Stimulated activated naive CD8-positive, alpha-beta T cell treated with anti-CD3 and anti-CD28 coated beads, Interleukin-15, Interleukin-2, amounts not matched to agents 100 U/mL and 50 U/mL, for 24 hours (primary cell): Measurements from ENCODE around the gene CTTNBP2.

Source experiments
- ATAC-seq: fragments of 150-1000 bp; cut with Tn5 transposase; one replicate; pipeline ENCODE4 v1.10.0; 2021
- DNase-seq: peaks from one replicate; pipeline ENCODE4 v3.0.0; 2021

The CTTNBP2 gene

DNA sequence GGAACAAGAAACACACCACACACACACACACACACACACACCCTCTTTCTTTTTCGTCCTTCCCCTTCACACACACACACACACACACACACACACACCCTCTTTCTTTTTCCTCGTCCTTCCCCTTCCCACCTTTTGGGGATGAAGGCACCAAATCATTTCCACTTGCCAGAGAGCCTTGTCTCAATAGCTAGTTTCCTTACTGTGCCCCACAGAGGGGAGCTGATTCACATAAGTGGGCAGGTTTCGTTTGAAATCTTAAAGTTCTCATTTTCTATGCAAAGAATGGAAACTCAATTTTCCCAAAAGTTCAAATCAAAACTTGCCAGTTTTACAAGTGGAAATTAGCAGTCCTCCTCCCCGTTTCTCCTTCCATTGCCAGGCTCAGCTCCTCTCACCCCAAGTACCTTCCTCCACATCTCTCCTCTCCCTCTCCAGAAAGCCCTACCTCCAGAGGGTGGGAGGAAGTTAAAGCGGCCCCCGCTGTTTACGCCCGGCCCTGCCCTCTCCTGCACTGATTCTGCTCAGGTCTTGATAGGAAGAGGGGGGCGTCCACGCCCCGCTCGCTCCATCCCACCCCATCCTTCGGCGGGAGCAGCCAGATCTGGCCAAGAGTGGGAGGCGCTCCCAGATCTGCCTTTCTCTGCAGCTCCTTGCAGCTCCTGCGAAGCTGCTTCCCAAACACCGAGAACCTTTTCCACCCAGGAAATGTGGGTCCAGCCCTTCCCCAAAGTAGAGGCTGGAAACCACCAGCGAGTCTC lies 1.3 kb downstream of the CTTNBP2 start:
- no peak for DNase-seq
- no peak for ATAC-seq

DNA sequence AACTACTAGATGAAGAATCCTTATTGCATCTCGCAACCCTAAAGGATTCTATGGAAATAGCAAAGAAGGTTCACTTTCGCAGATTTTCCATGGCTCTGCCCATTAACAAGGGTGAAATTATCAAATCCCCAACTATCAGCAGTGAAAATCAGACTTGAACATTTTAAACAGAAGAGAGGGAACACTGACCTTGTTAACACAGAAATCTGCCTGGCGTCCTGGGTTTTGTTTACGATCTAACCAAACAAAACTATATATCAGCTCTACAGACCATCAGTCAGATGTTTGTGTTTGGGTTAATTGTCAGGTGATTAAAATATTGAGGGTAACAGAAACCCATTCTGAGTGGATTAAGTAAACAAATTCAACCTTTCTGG lies 1.9 kb downstream of the CTTNBP2 start:
- ATAC-seq (no peak), DNase-seq (no peak)

- DNase-seq (no peak), ATAC-seq (no peak)
These were observed 2.7 kb downstream of the CTTNBP2 start for GRCh38 chr7:117870448-117871130.

DNA sequence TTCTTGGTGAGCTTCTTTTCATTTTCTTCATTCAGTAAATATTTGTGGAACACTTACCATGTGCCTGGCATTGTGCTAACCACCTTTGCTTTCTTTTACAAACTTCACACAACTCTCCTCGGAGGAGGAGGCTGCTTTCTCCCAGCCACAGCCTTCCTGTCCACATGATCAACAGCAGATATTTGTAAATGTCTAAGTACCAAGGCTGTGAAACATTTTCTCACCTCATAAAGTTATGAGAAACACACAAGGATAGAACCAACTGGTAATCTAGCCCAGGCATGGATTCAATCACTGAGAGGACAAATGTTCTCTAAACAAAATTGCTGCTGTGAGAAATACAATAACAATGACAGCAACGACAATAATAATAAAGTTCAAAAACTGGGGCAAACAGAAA lies 3.9 kb downstream of the CTTNBP2 start:
- no peak for DNase-seq
- ATAC-seq, result no peak

DNA sequence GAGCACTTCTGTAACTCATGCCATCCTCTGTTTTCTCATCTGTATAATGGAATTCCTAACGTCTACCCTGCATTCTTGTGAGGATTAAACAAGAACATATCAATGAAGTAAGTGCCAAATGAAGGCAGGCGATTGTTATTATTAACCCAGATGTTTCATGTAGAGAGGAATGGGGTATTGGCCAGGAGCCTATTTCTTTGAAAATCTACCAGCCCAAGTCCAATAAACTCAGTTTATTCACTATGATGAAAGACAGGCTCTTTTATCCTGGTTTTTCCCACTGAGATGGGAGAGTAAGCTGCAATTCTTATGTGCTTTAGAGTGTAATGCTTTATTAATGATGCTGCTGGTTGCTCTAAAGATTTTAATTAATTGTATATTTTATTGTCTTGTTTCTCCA lies 9.6 kb downstream of the CTTNBP2 start:
- no peak for ATAC-seq
- DNase-seq, result no peak

- no peak for ATAC-seq
These were observed 10.9 kb downstream of the CTTNBP2 start for GRCh38 chr7:117862378-117862777.

DNA sequence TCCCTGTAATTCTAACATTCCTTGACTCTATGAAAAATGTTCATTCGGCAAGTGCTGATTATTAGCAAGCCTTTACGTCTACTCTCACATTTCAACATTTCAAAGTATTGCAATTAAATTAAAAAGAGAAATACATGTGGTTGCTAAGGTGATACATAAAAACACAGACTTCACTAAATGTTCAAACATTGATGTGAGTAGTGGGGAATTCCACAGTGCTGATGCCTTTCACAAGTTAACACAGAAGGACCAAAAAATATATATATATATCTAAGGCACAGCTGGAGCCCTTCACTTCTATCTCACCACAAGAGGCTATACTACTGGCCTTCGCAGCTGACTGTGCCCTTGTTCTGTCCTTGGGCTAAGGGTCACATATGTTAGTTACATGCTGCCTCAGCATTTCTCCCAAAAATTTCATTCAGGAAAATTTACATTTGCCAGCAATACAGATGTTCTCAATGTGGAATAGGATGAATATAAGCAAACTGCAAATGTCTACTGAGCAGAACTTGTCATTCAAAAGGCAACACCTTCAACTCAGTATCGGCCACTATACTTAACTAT lies 13.9 kb downstream of the CTTNBP2 start:
- no peak for ATAC-seq

More at GRCh38 chr7:117862378-117862777, 10.9 kb downstream of the CTTNBP2 start:
- DNase-seq, result no peak

GRCh38 chr7:117858712-117859111 lies 14.5 kb downstream of the CTTNBP2 start:
- ATAC-seq, result no peak
- DNase-seq, result no peak

More for the DNA sequence above, 13.9 kb downstream of the CTTNBP2 start:
- DNase-seq, result no peak

DNA sequence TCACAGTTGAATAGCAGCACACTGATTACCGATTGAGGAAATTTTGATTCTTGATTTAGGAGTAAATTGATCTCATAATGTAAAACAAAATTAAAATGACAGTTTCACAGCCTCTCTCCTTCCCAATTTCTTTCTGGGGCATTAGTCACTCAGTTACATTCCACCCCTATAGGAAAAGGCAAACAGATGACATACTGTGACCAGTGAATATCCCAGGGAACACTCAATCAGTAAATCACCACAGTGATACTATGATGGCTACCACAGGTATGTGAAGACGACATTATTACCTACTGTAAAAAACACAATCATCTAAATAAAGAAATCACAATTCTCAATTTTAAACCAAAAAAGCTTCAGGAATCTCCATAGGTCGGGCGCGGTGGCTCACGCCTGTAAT lies 15.5 kb downstream of the CTTNBP2 start:
- DNase-seq, result no peak
- ATAC-seq, result no peak

DNA sequence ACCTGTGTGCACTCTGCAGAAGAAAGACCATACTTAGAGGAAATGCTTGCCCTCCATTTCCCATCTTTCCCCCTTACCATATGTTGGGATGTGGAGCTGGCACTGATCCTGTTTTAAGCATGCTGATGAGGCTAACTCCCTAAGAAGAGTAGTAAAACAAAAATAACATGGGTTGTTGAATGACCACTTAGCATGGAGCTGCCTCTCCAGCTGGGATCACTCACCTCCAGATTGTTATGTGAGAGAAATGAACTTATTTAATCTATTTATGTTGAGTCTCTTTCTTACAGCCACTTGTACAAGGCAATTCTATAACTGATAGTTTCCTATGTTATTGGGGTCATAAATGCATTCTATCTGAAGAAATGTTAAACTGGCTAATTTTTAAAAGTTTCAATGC lies 17.0 kb downstream of the CTTNBP2 start:
- ATAC-seq, result no peak

DNA sequence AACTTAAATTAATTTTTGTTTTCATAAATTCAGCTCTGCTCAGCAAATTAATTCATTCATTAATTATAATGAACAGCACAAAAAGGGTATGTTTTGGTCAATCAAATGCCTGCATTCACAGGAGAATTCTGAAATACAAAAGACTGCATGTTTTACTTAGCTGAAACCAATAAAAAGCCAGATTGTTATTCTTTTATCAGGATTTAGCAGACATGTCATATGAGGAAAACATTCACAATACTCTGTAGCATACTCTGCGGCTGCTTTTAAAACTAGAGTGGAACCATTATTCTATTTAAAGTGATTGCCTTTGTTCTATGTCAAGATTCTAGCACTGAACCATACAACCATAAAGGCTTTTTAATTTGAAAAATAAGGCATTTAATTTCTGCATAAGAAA lies 19.1 kb downstream of the CTTNBP2 start:
- ATAC-seq (no peak), DNase-seq (no peak)

More for the DNA sequence above, 17.0 kb downstream of the CTTNBP2 start:
- DNase-seq, result no peak

DNA sequence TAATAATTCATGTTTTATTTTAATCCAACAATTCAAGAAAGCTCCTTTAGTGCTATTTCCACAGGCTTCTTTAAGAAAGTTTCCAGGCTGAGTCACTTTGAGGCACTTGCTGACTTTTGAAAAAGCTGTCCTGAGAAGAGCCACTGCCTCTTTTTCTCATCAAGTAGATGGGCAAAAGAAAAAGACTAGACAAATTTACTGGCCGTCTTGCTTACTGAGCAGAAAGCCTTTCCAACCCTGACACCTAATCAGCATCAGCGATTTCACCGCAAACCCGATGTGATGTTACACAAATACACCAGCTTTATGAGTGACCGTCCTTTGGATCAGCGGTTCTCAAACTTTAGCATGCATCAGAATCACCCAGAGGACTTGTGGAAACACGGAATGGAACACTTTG lies 24.3 kb downstream of the CTTNBP2 start:
- ATAC-seq, result no peak

DNA sequence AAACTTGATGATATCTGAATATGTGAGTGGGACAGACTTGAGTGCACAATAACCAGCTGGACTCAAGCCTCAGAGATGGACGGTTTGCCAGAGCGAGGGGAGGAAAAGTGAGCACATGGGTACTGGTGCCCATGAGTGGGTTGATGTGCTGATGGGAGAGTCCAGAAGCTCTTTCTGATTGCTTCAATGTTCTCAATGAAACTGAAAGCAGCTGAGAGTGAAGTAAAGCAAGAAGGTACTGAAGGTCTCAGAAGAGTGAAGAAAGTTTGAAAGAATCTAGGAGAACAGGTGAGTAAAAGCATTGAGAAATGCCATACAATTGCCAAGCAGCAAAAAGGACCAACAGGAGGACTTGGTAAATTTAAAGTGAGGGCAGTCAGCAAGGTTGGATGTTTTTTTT lies 28.6 kb downstream of the CTTNBP2 start:
- no peak for ATAC-seq

More for the DNA sequence above, 24.3 kb downstream of the CTTNBP2 start:
- no peak for DNase-seq

GRCh38 chr7:117841611-117842010 lies 31.6 kb downstream of the CTTNBP2 start:
- ATAC-seq, result no peak
- DNase-seq, result no peak

More for the DNA sequence above, 28.6 kb downstream of the CTTNBP2 start:
- DNase-seq, result no peak

DNA sequence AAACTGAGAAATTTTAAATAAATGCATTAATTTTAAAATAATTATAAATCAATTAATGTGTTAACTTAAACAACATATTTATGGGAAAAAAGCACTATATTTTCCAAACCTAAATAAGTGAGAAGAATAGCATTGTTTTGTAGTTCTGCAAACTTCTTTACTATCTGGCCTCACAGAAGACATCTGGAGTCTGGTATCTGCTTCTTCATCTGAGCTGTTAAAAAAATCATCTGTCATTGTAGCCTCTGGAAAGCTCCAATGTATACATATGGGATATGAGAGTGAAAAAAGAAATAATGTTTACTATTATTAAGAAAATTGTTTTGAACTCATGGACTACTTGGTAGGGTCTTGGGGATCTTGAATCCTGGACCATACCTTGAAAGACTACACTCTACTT lies 32.2 kb downstream of the CTTNBP2 start:
- no peak for ATAC-seq
- no peak for DNase-seq

DNA sequence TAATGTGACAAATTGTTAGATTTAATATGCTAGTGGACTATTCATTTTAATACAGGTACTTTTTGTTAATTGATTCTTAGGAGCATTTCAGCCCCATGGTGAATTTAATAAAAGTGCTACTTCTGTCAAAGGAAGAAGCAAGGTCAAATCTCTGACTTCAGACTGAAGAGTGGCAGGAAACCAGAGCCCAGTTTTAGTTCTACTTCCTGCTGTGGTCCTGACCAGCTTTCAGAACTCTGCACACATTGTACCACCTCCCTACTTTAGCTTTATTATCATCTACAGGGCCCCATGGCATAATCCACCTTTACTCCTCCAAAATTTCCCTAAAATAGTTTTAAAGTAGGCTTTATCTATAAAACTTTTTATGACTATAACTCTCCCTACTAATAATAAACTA lies 33.7 kb downstream of the CTTNBP2 start:
- ATAC-seq (no peak), DNase-seq (no peak)

DNA sequence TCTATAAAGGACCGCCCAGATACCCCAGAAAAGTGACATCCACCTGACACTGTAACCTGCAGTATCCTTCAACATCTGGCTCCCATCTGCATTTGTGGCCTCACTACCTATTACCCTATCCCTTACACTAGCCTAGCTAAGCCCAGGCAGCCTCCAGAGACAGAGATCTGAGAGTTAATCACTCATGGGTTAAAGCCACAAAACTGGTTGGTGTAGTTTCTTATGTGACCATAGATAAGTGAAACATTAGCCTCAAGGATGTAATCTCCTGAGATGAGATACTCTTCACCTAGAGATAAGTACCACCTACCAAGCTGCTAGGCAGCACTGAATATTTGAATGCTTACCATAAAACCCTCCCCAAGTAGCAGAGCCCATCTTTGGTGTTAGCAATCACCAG lies 35.4 kb downstream of the CTTNBP2 start:
- DNase-seq (no peak), ATAC-seq (no peak)

DNA sequence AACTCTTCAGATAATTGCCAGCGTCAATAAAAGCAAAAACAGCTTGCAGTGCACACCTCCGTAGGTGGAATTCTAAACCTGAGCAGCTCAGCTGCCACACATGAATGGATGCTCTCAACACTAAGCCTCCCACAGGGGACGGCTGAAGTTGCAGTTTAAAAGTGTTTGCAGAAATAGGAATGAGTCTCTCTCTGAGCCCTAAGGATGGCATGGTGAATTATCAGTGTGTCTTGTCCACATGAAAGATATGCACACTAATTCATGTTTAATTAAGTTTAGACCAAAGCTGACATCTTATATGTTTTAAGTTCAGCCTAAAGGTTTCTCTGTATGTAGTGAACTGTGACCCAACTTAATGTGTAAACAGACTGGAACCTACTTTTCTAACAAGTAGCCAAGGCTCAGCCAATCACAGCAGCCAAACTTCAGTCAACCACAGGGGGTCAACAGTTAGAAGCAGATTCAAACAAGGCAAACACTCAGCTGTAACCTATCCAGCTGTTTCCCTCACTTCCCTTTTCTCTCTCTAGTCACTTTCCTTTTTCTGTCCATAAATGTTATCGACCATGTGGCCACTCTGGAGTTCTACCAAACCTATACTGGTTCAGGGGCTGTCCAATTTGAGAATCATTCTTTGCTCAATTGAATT lies 38.1 kb downstream of the CTTNBP2 start:
- DNase-seq (no peak), ATAC-seq (no peak)

GRCh38 chr7:117830422-117830954 lies 42.8 kb downstream of the CTTNBP2 start:
- no peak for DNase-seq
- no peak for ATAC-seq

GRCh38 chr7:117829450-117830117 lies 43.7 kb downstream of the CTTNBP2 start:
- ATAC-seq (no peak), DNase-seq (no peak)

GRCh38 chr7:117828825-117829224 lies 44.4 kb downstream of the CTTNBP2 start:
- DNase-seq (no peak), ATAC-seq (no peak)

DNA sequence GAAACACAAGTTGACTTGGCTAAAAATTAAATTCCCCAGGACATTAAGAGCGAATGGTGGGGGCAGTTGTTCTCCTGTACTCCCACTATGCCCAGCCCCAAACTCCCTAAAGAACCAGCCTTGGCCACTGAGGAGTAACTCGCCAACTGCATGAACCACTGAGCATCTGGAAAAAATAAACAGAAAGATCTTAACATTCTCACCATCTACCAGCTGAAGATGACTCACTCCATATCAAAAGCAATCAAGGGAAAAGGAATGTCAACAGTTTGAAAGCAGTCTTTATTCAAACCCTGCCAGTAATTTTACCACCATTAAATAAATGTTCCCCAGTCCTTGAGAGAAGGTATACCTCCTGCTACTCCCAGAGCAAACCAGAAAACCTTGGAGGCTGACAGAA lies 45.4 kb downstream of the CTTNBP2 start:
- no peak for ATAC-seq
- no peak for DNase-seq
